PC-9 (cell line): Measurements from ENCODE around the gene CTTNBP2. TPM values are rescaled to one million over a fixed set of nuclear protein-coding genes. Genes with fewer than 3 reads are reported as not detected.

Experiments
- BruUV-seq: library from RNA; stranded (reverse); fragments of 400-500 nt; replicated peaks from 2 replicates; lab custom pipeline; 2021; lab: Mats Ljungman, UMichigan
- CTCF ChIA-PET: fragments of 300-600 bp; sonication (Branson Sonifier 250); formaldehyde crosslinking; loops from one replicate; lab custom pipeline; 2022; ENCODE audit warnings: antibody characterized with exemption; lab: Charles Lee
- POLR2A ChIA-PET: fragments of 300-600 bp; sonication (Branson Sonifier 250); formaldehyde crosslinking; loops from one replicate; lab custom pipeline; 2022; ENCODE audit warnings: antibody characterized with exemption; ENCODE audit not compliant: unreplicated experiment; lab: Charles Lee
- DNase-seq, 2 experiments: peaks; one replicate each; pipeline versions ENCODE4 v3.0.0 to v3.0.0-alpha.2; 2015 to 2022; ENCODE audit warnings: mixed read lengths in 1 of 2
- H2AFZ ChIP-seq: fragments of 200-600 bp; sonication (generic); 2 replicates; pipeline ENCODE4 v1.8.1; 2017; ENCODE audit warnings: antibody characterized with exemption
- H3F3A ChIP-seq: fragments of 200-600 bp; sonication (generic); 2 replicates; pipeline ENCODE4 v1.8.1; 2017; ENCODE audit warnings: antibody characterized with exemption, mild to moderate bottlenecking, low read depth; ENCODE audit not compliant: insufficient read depth
- H3K27ac ChIP-seq: fragments of 200-600 bp; sonication (generic); 2 replicates; pipeline ENCODE4 v1.6.1; 2016; ENCODE audit warnings: mixed run types
- H3K27me3 ChIP-seq: fragments of 200-600 bp; sonication (generic); 2 replicates; pipeline ENCODE4 v1.6.1; 2016; ENCODE audit warnings: low read depth, mixed run types; ENCODE audit not compliant: insufficient read depth
- H3K36me3 ChIP-seq: fragments of 200-600 bp; sonication (generic); 2 replicates; pipeline ENCODE4 v1.6.1; 2016; ENCODE audit warnings: low read depth, mixed run types
- H3K4me1 ChIP-seq: fragments of 200-600 bp; sonication (generic); replicated peaks from 2 replicates; pipeline ENCODE4 v1.6.1; 2016; ENCODE audit warnings: mixed run types; ENCODE audit not compliant: insufficient read depth
- H3K4me2 ChIP-seq: fragments of 200-600 bp; sonication (generic); 2 replicates; pipeline ENCODE4 v1.6.1; 2017; ENCODE audit warnings: mixed run types
- H3K4me3 ChIP-seq: fragments of 200-600 bp; sonication (generic); 2 replicates; pipeline ENCODE4 v1.6.1; 2016; ENCODE audit warnings: mixed run types
- H3K79me2 ChIP-seq: fragments of 200-600 bp; sonication (generic); 2 replicates; pipeline ENCODE4 v1.6.1; 2017; ENCODE audit warnings: low read depth, mixed run types
- H3K9me2 ChIP-seq: fragments of 200-600 bp; sonication (generic); 2 replicates; pipeline ENCODE4 v1.8.1; 2017; ENCODE audit warnings: mild to moderate bottlenecking; ENCODE audit not compliant: insufficient read depth
- H3K9me3 ChIP-seq: fragments of 200-600 bp; sonication (generic); 2 replicates; pipeline ENCODE4 v1.8.1; 2016; ENCODE audit warnings: low read depth; ENCODE audit not compliant: insufficient read depth
- H4K20me1 ChIP-seq: fragments of 200-600 bp; sonication (generic); 2 replicates; pipeline ENCODE4 v1.8.1; 2017; ENCODE audit not compliant: insufficient read depth
- CTCF ChIP-seq: fragments of 200-600 bp; sonication (generic); conservative IDR thresholded peaks from 2 replicates; pipeline ENCODE4 v1.6.1; 2017; ENCODE audit warnings: mixed run types, antibody characterized with exemption, mild to moderate bottlenecking, moderate library complexity
- EZH2 ChIP-seq: fragments of 200-600 bp; sonication (generic); IDR thresholded peaks from 2 replicates; pipeline ENCODE4 v1.8.0; 2017; ENCODE audit warnings: antibody characterized with exemption, low read depth
- intact Hi-C: fragments of 100-400 bp; cut with micrococcal nuclease; formaldehyde crosslinking; loops from one replicate; pipeline ENCODE4 v1.10.0; 2022; ENCODE audit not compliant: unreplicated experiment
- total RNA-seq: library from RNA; stranded (reverse); gene quantifications from 2 replicates; pipeline ENCODE4 v1.2.3, GENCODE V29; 2021

Gene CTTNBP2
- total RNA-seq, 1 experiment from 2014 or later = not detected

GRCh38 chr7:117830422-117830954 lies 42.8 kb downstream of the CTTNBP2 start:
- BruUV-seq = no TSS peak
- Histone ChIP-seq H3K27ac (no peak overlapping the region), H3F3A (no peaks in the 10 kb centered on the region), H2AFZ (no peak overlapping the region), H3K4me1 (no peaks in the 10 kb centered on the region), H3K79me2 (no peaks in the 10 kb centered on the region), H3K9me2 (no peaks in the 10 kb centered on the region), H4K20me1 (no peaks in the 10 kb centered on the region), H3K9me3 (no peaks in the 10 kb centered on the region), H3K4me2 (no peak overlapping the region), H3K27me3 (no peaks in the 10 kb centered on the region), H3K36me3 (no peaks in the 10 kb centered on the region), H3K4me3 (no peak overlapping the region)
- ChIA-PET POLR2A (no interaction called here), CTCF (interaction anchor here (0.6 kb wide), 1 partner anchor 852 kb away, joined by 3 read pairs; no protein-coding TSS in a partner anchor)
- TF ChIP-seq EZH2 (no peak), CTCF (no peak)
- intact Hi-C loops = no loop called here
- DNase-seq = no peak

- H3K4me2 ChIP-seq = no peak overlapping the region
- no peaks in the 10 kb centered on the region for H3F3A ChIP-seq
- H3K79me2 ChIP-seq = no peaks in the 10 kb centered on the region
- H3K27ac ChIP-seq = no peak overlapping the region
- H3K27me3 ChIP-seq = no peaks in the 10 kb centered on the region
- H3K9me3 ChIP-seq = no peaks in the 10 kb centered on the region
- POLR2A ChIA-PET = no interaction called here
- intact Hi-C loops = no loop called here
- BruUV-seq = no TSS peak
- DNase-seq = no peak
- no peaks in the 10 kb centered on the region for H3K4me1 ChIP-seq
- H2AFZ ChIP-seq = no peak overlapping the region
- no peaks in the 10 kb centered on the region for H3K36me3 ChIP-seq
- TF ChIP-seq EZH2 (no peak), CTCF (no peak)
- CTCF ChIA-PET = no interaction called here
- no peaks in the 10 kb centered on the region for H3K9me2 ChIP-seq
- no peaks in the 10 kb centered on the region for H4K20me1 ChIP-seq
- H3K4me3 ChIP-seq = no peak overlapping the region
These were observed 43.7 kb downstream of the CTTNBP2 start for GRCh38 chr7:117829450-117830117.

GRCh38 chr7:117828825-117829224 lies 44.4 kb downstream of the CTTNBP2 start:
- intact Hi-C loops = no loop called here
- BruUV-seq = no TSS peak
- no peak overlapping the region for H3K4me2 ChIP-seq
- POLR2A ChIA-PET = no interaction called here
- TF ChIP-seq EZH2 (no peak), CTCF (no peak)
- H3K36me3 ChIP-seq = no peaks in the 10 kb centered on the region
- H4K20me1 ChIP-seq = no peaks in the 10 kb centered on the region
- no peaks in the 10 kb centered on the region for H3K9me2 ChIP-seq
- no peak for DNase-seq
- no peak overlapping the region for H3K27ac ChIP-seq
- no peak overlapping the region for H3K4me3 ChIP-seq
- H3K9me3 ChIP-seq = no peaks in the 10 kb centered on the region
- CTCF ChIA-PET = no interaction called here
- no peaks in the 10 kb centered on the region for H3K79me2 ChIP-seq
- no peaks in the 10 kb centered on the region for H3F3A ChIP-seq
- H3K27me3 ChIP-seq = no peaks in the 10 kb centered on the region
- no peaks in the 10 kb centered on the region for H3K4me1 ChIP-seq
- H2AFZ ChIP-seq = no peak overlapping the region
